ENCODE data around the gene SZT2.

- TF ChIP-seq CTCF (IDR thresholded peaks at IDR 0.05): no peak
- no peak for TF ChIP-seq POLR2A (IDR thresholded peaks at IDR 0.05)
Measured at GRCh38 chr1:43420874-43421273, 31.2 kb downstream of the SZT2 start.

Measured in breast epithelium (tissue), 3 donors.